Gastroesophageal sphincter (tissue), 3 donors: ENCODE data around the gene AKAP13.

Source experiments
- EP300 ChIP-seq: sonication (generic); formaldehyde crosslinking; IDR thresholded peaks from one replicate; pipeline ENCODE4 v1.6.1; 2017; ENCODE audit warnings: antibody characterized with exemption, mild to moderate bottlenecking
- POLR2A ChIP-seq, 2 donors: fragments of 450-650 bp; IDR thresholded peaks; one replicate each; pipeline ENCODE4 v1.6.1; 2017; ENCODE audit warnings: antibody characterized with exemption in 2 of 2, mild to moderate bottlenecking in 2 of 2, moderate library complexity in 1 of 2
- POLR2AphosphoS5 ChIP-seq: sonication (generic); formaldehyde crosslinking; IDR thresholded peaks from one replicate; pipeline ENCODE4 v1.6.1; 2017; ENCODE audit warnings: antibody characterized with exemption
- TF ChIP-seq, protein P1 (sequence below), 4 experiments: fragments of 200-600 bp in 2 of 4; fragments of 450-650 bp in 2 of 4; sonication (generic) in 1 of 4; IDR thresholded peaks; one replicate each; pipeline ENCODE4 v1.5.1; 2017 to 2019; ENCODE audit warnings: antibody characterized with exemption in 4 of 4, mild to moderate bottlenecking in 2 of 4, moderate library complexity in 2 of 4

DNA sequence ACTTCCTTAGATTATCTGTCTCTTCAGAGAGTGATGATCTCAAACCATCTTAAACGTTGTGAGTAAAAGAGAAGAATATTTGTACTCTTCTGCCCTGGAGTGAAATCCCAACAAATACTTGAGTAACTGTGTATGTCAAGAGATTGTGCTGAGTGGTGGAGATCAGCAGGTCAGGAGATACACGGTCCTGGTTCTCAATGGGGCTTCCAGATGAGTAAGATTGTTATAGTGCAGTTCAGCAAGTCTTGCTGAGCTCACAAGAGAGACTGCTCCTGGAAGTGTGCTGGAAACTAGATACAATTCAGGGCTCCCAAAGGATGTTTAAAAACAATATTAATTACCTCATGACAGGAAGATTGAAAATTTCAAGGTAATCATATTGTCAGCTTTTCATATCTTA, 184.3 kb downstream of the AKAP13 start:
- TF ChIP-seq, protein P1, sequence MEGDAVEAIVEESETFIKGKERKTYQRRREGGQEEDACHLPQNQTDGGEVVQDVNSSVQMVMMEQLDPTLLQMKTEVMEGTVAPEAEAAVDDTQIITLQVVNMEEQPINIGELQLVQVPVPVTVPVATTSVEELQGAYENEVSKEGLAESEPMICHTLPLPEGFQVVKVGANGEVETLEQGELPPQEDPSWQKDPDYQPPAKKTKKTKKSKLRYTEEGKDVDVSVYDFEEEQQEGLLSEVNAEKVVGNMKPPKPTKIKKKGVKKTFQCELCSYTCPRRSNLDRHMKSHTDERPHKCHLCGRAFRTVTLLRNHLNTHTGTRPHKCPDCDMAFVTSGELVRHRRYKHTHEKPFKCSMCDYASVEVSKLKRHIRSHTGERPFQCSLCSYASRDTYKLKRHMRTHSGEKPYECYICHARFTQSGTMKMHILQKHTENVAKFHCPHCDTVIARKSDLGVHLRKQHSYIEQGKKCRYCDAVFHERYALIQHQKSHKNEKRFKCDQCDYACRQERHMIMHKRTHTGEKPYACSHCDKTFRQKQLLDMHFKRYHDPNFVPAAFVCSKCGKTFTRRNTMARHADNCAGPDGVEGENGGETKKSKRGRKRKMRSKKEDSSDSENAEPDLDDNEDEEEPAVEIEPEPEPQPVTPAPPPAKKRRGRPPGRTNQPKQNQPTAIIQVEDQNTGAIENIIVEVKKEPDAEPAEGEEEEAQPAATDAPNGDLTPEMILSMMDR (IDR thresholded peaks at IDR 0.05): no peak
- no peak for TF ChIP-seq POLR2A (IDR thresholded peaks at IDR 0.05)
- TF ChIP-seq EP300: no peak
- TF ChIP-seq POLR2AphosphoS5: no peak
